Measurements from ENCODE around the gene CRIP1. TPM values are rescaled to one million over a fixed set of nuclear protein-coding genes. Genes with fewer than 3 reads are reported as not detected.
A peak's percentile ranks its signal among the peaks of the same experiment; 100 is the strongest.

Gene CRIP1
- total and polyA plus RNA-seq, 7 experiments from 2014 or later = 94.4 to 787 (median 303) TPM

DNA sequence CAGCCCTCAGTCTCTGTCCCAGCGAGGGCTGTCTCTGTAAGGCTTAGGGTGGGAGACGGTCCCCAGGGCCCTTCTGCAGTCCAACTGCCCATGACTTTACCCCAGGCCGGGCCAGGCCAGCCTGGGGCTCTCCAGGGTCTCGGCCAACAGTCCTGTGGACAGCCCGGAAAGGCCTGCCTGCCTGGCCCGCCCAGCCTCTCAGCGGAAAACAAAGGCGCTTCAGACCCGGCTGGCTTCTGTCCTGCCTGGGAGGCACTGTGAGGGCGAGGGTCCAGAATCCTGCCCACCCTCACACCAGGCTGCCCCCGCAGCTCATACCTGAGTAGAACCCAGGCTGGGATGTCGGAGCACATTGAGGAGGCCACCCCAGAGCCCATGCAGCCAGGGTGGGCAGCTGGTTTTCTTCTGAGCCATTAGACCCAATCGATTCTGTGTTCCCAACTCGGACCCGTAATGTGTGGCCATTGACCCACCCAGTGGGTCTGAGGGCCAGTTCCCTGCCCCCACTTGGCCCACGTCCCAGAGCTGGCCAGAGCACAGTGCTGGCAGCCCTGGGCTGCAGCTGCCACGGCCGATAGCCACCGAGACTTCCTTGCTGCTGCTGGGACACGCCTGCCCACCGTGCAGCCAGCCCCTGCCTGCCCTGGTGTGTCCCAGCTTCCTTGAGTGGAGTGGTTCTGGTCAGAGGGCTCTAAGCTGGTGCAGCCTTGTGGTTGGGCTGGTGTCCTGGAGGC, 10.4 kb upstream of the CRIP1 start:
- H3K27me3 ChIP-seq (ENCODE audit: control insufficient read depth in 2 of 2, insufficient read depth in 2 of 2, low read length in 2 of 2) = no peaks in the 10 kb centered on the region
- ChIA-PET POLR2A (interaction anchor here (0.9 to 1.7 kb wide), 4 partner anchors 9 to 416 kb away, joined by 3 to 7 read pairs (median 4); no protein-coding TSS in a partner anchor), CTCF (interaction anchor here (2.6 kb wide), 1 partner anchor 13 kb away, joined by 11 read pairs; no protein-coding TSS in a partner anchor)
- no peaks in the 10 kb centered on the region for H3K9me3 ChIP-seq (ENCODE audit: control insufficient read depth in 2 of 3, low read length in 3 of 3)
- Mint-ChIP-seq H3K9me3 (peaks cover 0 to 4% (median 0%) of the 10 kb centered on the region in 11 donors), H3K4me3 (peak overlapping the region in 8 of 10 donors; percentile 29 to 92 (median 48)), H3K36me3 (peaks cover 0 to 6% (median 0%) of the 10 kb centered on the region in 5 donors), H3K27ac (peak overlapping the region in 2 of 9 donors; percentile 19 to 85), H3K4me1 (peaks cover 9 to 33% (median 17%) of the 10 kb centered on the region in 7 donors), H3K27me3 (peaks cover 0 to 44% (median 0%) of the 10 kb centered on the region in 5 donors)
- DNase-seq (no peak), ATAC-seq (no peak)
- H3K27ac ChIP-seq (ENCODE audit: low read depth, low read length) = no peak overlapping the region
- no peaks in the 10 kb centered on the region for H3K36me3 ChIP-seq (ENCODE audit: control insufficient read depth in 2 of 3, insufficient read depth in 3 of 3, low read length in 3 of 3)
- intact Hi-C loops (cut with micrococcal nuclease) = no loop called here
- H3K4me3 ChIP-seq (ENCODE audit: low read length) = no peak overlapping the region
- H3K4me1 ChIP-seq (ENCODE audit: control insufficient read depth in 2 of 2, insufficient read depth in 2 of 2, low read length in 2 of 2) = peaks cover 21 to 55% of the 10 kb centered on the region in 2 donors

DNA sequence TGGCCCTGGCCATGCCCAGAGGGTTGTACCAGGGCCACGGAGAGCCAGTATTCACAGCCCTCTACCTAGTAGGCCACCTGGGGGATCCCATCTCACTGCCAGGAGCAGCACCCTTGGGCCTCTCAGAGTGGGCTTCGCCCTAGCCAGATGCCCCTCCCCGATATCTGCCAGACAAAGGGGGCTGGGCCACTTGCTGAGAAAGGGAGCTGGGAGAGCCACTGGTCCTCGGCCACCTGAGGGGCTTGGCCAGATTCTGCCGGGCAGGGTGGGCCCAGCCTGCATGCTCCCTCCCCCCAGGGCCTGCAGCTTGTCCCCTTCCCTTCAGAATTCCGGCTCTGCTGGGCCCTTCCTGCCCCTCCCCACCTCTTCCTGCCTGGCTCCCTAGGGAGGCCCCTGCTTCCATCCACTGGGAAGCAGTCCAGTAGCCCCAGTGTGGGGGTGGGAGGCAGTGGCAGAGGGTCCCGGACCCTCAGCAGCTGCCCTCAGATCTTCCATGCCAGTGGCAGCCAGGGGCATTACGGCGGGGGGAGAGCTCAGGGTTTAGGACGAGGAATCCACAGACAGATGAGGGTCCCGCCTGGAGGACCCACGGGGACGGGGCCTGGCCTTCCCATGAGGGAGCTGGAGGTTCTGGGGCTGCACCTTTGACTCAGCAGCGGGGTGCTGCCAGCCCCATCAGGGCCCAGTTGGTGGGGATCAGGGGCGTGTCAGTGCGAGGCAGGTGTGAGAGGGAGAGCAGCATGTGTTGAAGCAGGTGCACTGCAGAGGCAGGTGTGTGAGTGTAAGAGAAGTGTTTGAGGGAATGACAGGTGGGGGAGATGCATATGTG, 9.6 kb upstream of the CRIP1 start:
- ATAC-seq (no peak), DNase-seq (no peak)
- H3K27me3 Mint-ChIP-seq = peaks cover 0 to 44% (median 0%) of the 10 kb centered on the region in 5 donors
- Histone ChIP-seq H3K4me1 (ENCODE audit: control insufficient read depth in 2 of 2, insufficient read depth in 2 of 2, low read length in 2 of 2) (peaks cover 24 to 59% of the 10 kb centered on the region in 2 donors), H3K27ac (ENCODE audit: low read depth, low read length) (no peak overlapping the region), H3K27me3 (ENCODE audit: control insufficient read depth in 2 of 2, insufficient read depth in 2 of 2, low read length in 2 of 2) (no peaks in the 10 kb centered on the region), H3K4me3 (ENCODE audit: low read length) (no peak overlapping the region), H3K9me3 (ENCODE audit: control insufficient read depth in 2 of 3, low read length in 3 of 3) (no peaks in the 10 kb centered on the region), H3K36me3 (ENCODE audit: control insufficient read depth in 2 of 3, insufficient read depth in 3 of 3, low read length in 3 of 3) (no peaks in the 10 kb centered on the region)
- intact Hi-C loops (cut with micrococcal nuclease) = no loop called here
- peak overlapping the region; percentile 50 to 92 (median 70) for H3K4me3 Mint-ChIP-seq
- H3K27ac Mint-ChIP-seq = peak overlapping the region; percentile 49 to 95 (median 79)
- peaks cover 0 to 8% (median 0%) of the 10 kb centered on the region in 11 donors for H3K9me3 Mint-ChIP-seq
- POLR2A ChIA-PET = interaction anchor here (0.9 to 1.7 kb wide), 4 partner anchors 13 to 417 kb away, joined by 3 to 7 read pairs (median 4); no protein-coding TSS in a partner anchor
- peaks cover 9 to 38% (median 22%) of the 10 kb centered on the region in 7 donors for H3K4me1 Mint-ChIP-seq
- H3K36me3 Mint-ChIP-seq = peaks cover 0 to 6% (median 0%) of the 10 kb centered on the region in 5 donors
- CTCF ChIA-PET = interaction anchor here (2.6 kb wide), 1 partner anchor 12 kb away, joined by 11 read pairs; no protein-coding TSS in a partner anchor

- Mint-ChIP-seq H3K36me3 (peaks cover 0 to 6% (median 0%) of the 10 kb centered on the region in 5 donors), H3K9me3 (peaks cover 0 to 10% (median 0%) of the 10 kb centered on the region in 11 donors), H3K27me3 (peaks cover 0 to 44% (median 0%) of the 10 kb centered on the region in 5 donors), H3K4me1 (peaks cover 13 to 46% (median 29%) of the 10 kb centered on the region in 7 donors), H3K27ac (peak overlapping the region; percentile 36 to 95 (median 79)), H3K4me3 (peak overlapping the region in 9 of 10 donors; percentile 50 to 92 (median 70))
- H3K27me3 ChIP-seq (ENCODE audit: control insufficient read depth in 2 of 2, insufficient read depth in 2 of 2, low read length in 2 of 2) = no peaks in the 10 kb centered on the region
- POLR2A ChIA-PET = interaction anchor here (0.7 to 1.7 kb wide), 5 partner anchors 12 to 417 kb away, joined by 3 to 7 read pairs (median 4); partner anchors contain the start of gene BRF1
- intact Hi-C loops (cut with micrococcal nuclease) = no loop called here
- H3K4me3 ChIP-seq (ENCODE audit: low read length) = no peak overlapping the region
- DNase-seq (peak in 6 of 9 donors; percentile 66 to 85 (median 74)), ATAC-seq (peak; percentile 30)
- no peaks in the 10 kb centered on the region for H3K9me3 ChIP-seq (ENCODE audit: control insufficient read depth in 2 of 3, low read length in 3 of 3)
- H3K4me1 ChIP-seq (ENCODE audit: control insufficient read depth in 2 of 2, insufficient read depth in 2 of 2, low read length in 2 of 2) = peaks cover 32 to 67% of the 10 kb centered on the region in 2 donors
- CTCF ChIA-PET = interaction anchor here (2.6 kb wide), 1 partner anchor 12 kb away, joined by 11 read pairs; no protein-coding TSS in a partner anchor
- peak overlapping the region; percentile 75 for H3K27ac ChIP-seq (ENCODE audit: low read depth, low read length)
- no peaks in the 10 kb centered on the region for H3K36me3 ChIP-seq (ENCODE audit: control insufficient read depth in 2 of 3, insufficient read depth in 3 of 3, low read length in 3 of 3)
Measured at GRCh38 chr14:105477660-105478397, 8.9 kb upstream of the CRIP1 start.

DNA sequence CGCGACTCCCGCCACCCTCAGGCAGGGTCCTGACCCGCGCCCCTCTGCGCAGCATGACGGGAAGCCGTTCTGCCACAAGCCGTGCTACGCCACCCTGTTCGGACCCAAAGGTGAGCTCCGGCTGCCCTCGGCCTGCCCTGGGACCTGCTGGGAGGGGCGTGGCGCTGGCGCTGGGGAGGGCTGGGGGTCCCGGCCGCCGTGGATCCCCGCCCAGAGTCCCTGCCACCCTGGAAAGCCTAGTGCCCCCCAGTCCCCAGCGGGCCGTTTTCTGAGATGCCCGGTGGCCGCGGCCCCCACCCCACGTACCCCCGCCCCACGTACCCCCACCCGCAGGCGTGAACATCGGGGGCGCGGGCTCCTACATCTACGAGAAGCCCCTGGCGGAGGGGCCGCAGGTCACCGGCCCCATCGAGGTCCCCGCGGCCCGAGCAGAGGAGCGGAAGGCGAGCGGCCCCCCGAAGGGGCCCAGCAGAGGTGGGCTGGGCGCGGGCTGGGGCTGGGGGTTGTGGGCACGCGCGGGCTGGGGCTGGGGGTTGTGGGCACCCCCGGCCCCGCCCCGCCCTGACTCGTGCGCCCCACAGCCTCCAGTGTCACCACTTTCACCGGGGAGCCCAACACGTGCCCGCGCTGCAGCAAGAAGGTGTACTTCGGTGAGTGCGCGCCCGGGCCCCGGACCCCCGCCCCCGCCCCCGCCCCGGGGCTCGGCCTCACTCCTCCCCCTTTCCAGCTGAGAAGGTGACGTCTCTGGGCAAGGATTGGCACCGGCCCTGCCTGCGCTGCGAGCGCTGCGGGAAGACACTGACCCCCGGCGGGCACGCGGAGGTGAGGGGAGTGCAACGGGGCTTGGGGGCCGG, 8.1 kb upstream of the CRIP1 start:
- no peaks in the 10 kb centered on the region for H3K36me3 ChIP-seq (ENCODE audit: control insufficient read depth in 2 of 3, insufficient read depth in 3 of 3, low read length in 3 of 3)
- intact Hi-C loops (cut with micrococcal nuclease) = no loop called here
- Mint-ChIP-seq H3K4me3 (peak overlapping the region in 3 of 10 donors; percentile 25 to 92 (median 85)), H3K4me1 (peaks cover 13 to 51% (median 29%) of the 10 kb centered on the region in 7 donors), H3K36me3 (peaks cover 0 to 6% (median 0%) of the 10 kb centered on the region in 5 donors), H3K27ac (peak overlapping the region in 3 of 9 donors; percentile 91 to 100 (median 98)), H3K9me3 (peaks cover 0 to 10% (median 0%) of the 10 kb centered on the region in 11 donors), H3K27me3 (peaks cover 0 to 44% (median 0%) of the 10 kb centered on the region in 5 donors)
- H3K27me3 ChIP-seq (ENCODE audit: control insufficient read depth in 2 of 2, insufficient read depth in 2 of 2, low read length in 2 of 2) = no peaks in the 10 kb centered on the region
- peak overlapping the region; percentile 75 for H3K27ac ChIP-seq (ENCODE audit: low read depth, low read length)
- CTCF ChIA-PET = interaction anchor here (2.6 to 4.6 kb wide), 2 partner anchors 11 to 12 kb away, joined by 11 to 94 read pairs; partner anchors contain the start of gene TEDC1
- ATAC-seq (no peak), DNase-seq (peak in 5 of 9 donors; percentile 30 to 69 (median 33))
- H3K9me3 ChIP-seq (ENCODE audit: control insufficient read depth in 2 of 3, low read length in 3 of 3) = no peaks in the 10 kb centered on the region
- no peak overlapping the region for H3K4me3 ChIP-seq (ENCODE audit: low read length)
- POLR2A ChIA-PET = interaction anchor here (0.7 to 1.6 kb wide), 3 partner anchors 11 to 178 kb away, joined by 3 to 4 read pairs (median 3); partner anchors contain the start of gene BRF1
- peaks cover 34 to 70% of the 10 kb centered on the region in 2 donors for H3K4me1 ChIP-seq (ENCODE audit: control insufficient read depth in 2 of 2, insufficient read depth in 2 of 2, low read length in 2 of 2)

DNA sequence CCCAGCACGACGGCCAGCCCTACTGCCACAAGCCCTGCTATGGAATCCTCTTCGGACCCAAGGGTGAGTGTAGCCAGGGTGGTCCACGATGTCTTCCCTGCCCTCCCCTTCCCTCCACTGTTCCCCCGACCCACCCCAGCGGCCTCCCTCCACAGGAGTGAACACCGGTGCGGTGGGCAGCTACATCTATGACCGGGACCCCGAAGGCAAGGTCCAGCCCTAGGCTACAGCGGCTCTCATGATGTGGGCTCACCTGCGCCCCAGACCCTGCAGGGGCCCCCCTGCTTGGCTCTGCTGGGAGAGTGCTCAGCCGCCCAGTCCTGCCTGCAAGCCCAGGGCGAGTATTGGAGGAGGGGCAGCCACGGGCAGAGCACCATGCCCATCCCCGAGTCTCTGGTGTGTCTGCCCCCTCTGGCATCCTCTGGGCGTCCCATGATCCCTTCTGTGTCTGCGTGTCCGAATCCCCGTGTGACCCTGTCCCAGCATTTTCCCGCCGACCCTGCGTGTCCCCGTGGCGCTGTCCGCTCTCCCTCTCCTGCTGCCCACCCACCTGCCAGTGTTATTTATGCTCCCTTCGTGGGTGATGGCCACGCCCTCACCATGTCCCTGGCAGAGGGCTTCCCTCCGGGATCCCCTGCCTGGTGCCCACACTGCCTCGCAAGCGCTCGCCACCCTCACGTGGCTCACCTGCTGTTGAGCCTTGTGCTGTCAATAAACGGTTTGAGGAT, 7.1 kb upstream of the CRIP1 start:
- Histone ChIP-seq H3K9me3 (ENCODE audit: control insufficient read depth in 2 of 3, low read length in 3 of 3) (no peaks in the 10 kb centered on the region), H3K4me1 (ENCODE audit: control insufficient read depth in 2 of 2, insufficient read depth in 2 of 2, low read length in 2 of 2) (peaks cover 41 to 79% of the 10 kb centered on the region in 2 donors), H3K27me3 (ENCODE audit: control insufficient read depth in 2 of 2, insufficient read depth in 2 of 2, low read length in 2 of 2) (no peaks in the 10 kb centered on the region), H3K27ac (ENCODE audit: low read depth, low read length) (peak overlapping the region; percentile 100), H3K4me3 (ENCODE audit: low read length) (no peak overlapping the region), H3K36me3 (ENCODE audit: control insufficient read depth in 2 of 3, insufficient read depth in 3 of 3, low read length in 3 of 3) (no peaks in the 10 kb centered on the region)
- Mint-ChIP-seq H3K36me3 (peaks cover 0 to 6% (median 0%) of the 10 kb centered on the region in 5 donors), H3K4me1 (peaks cover 18 to 57% (median 35%) of the 10 kb centered on the region in 7 donors), H3K9me3 (peaks cover 0 to 10% (median 0%) of the 10 kb centered on the region in 11 donors), H3K4me3 (peak overlapping the region; percentile 25 to 92 (median 70)), H3K27ac (peak overlapping the region; percentile 79 to 100 (median 98)), H3K27me3 (peaks cover 0 to 44% (median 0%) of the 10 kb centered on the region in 5 donors)
- CTCF ChIA-PET = interaction anchor here (4.6 kb wide), 1 partner anchor 11 kb away, joined by 94 read pairs; the partner anchor contains the start of gene TEDC1
- POLR2A ChIA-PET = interaction anchor here (3.1 kb wide), 1 partner anchor 11 kb away, joined by 80 read pairs; the partner anchor contains the start of gene TEDC1
- ATAC-seq (no peak), DNase-seq (peak in 4 of 9 donors; percentile 31 to 43 (median 37))
- intact Hi-C loops (cut with micrococcal nuclease) = loop anchor here (2.0 kb wide), 3 partner anchors 49 to 179 kb away; partner anchors contain the start of gene BRF1 (in 1 of the 2)

All from naive thymus-derived CD4-positive, alpha-beta T cell (primary cell).